Measurements from ENCODE around the gene ZDHHC1. TPM values are rescaled to one million over a fixed set of nuclear protein-coding genes. Genes with fewer than 3 reads are reported as not detected.
A peak's percentile ranks its signal among the peaks of the same experiment; 100 is the strongest.
"Not testable (repeated sequence)": the region's sequence is repeated elsewhere in the genome, so short reads cannot be mapped to it uniquely, and the experiment has no call there.

Gene ZDHHC1
- total RNA-seq, 5 donors from 2014 or later (not counting 1 experiment from before 2014, with no cell fraction given): 0.26 to 0.85 (median 0.47) TPM; not detected in 1

GRCh38 chr16:67419502-67419901, 3.2 kb upstream of the ZDHHC1 start:
- CTCF ChIA-PET: no interaction called here
- peaks cover 6 to 12% (median 11%) of the 10 kb centered on the region in 3 donors for H3K4me1 Mint-ChIP-seq

DNA sequence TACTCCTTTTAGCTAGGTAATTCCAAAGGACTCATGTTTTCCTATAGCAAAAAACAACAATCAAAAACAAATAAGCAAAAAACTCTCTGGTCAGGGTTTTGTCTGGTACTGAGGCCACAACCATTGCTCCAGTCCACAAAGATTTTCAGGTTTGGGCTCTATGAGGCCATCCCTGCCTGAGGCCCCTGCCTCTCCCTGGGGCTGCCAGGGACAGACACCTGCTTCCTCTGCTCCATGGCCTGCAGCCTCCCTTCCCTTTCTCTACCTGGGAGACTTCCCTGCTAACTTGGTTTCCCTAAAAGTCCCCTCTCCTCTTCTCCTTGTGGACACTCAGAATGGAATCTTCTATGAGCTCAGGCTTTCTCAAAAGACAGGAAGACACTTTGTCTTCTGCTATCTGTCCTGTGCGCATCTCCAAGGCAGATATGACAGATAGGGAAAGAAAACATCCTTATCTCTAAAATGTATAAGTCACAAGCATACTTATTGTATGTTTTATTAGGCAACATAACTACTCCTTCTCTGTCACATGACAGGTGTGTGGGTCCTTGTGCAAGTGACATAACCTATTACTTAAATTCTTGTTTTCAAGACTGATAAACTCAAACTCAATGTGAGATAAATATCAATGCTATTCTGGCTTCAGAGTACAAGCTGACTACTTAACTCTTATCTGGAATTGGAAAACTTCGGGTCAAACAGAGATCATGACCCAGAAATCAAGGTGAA, 1.2 kb upstream of the ZDHHC1 start:
- peaks cover 6 to 12% (median 11%) of the 10 kb centered on the region in 3 donors for H3K4me1 Mint-ChIP-seq
- no peak for DNase-seq
- H3K27me3 ChIP-seq (replicated peaks in 1 of 2; ENCODE audit: control insufficient read depth in 2 of 2, extremely low read depth in 1 of 2, insufficient read depth in 2 of 2, low read length in 1 of 2): peaks cover 0 to 46% of the 10 kb centered on the region in 2 experiments
- POLR2A ChIA-PET: no interaction called here
- CTCF ChIA-PET: no interaction called here
- H3K4me3 ChIP-seq (ENCODE audit: control insufficient read depth in 1 of 2, extremely low read depth in 1 of 2, low read length in 1 of 2): no peak overlapping the region
- H3K4me1 ChIP-seq (ENCODE audit: control insufficient read depth in 1 of 2, extremely low read depth in 1 of 2, insufficient read depth in 2 of 2, low read length in 2 of 2): peaks cover 3 to 11% of the 10 kb centered on the region in 2 experiments
- ATAC-seq (replicated peaks in 1 of 4): no peak
- no peak overlapping the region for H3K27ac Mint-ChIP-seq
- H3K27ac ChIP-seq (ENCODE audit: low read length): no peak overlapping the region
- peak overlapping the region; percentile 36 to 83 (median 46) for H3K4me3 Mint-ChIP-seq
- peaks cover 34 to 35% of the 10 kb centered on the region in 2 donors for H3K27me3 Mint-ChIP-seq
- no peaks in the 10 kb centered on the region for H3K36me3 Mint-ChIP-seq
- H3K9me3 Mint-ChIP-seq: no peaks in the 10 kb centered on the region
- 100% methylated on average over 1 of the region's 2 CpGs for WGBS (ENCODE audit: insufficient coverage)
- no peaks in the 10 kb centered on the region for H3K36me3 ChIP-seq (ENCODE audit: control insufficient read depth in 2 of 2, extremely low read depth in 1 of 2, insufficient read depth in 1 of 2, low read length in 1 of 2)
- H3K9me3 ChIP-seq: no peaks in the 10 kb centered on the region

More at GRCh38 chr16:67419502-67419901, 3.2 kb upstream of the ZDHHC1 start:
- Histone ChIP-seq H3K9me3 (no peaks in the 10 kb centered on the region), H3K36me3 (ENCODE audit: control insufficient read depth in 2 of 2, extremely low read depth in 1 of 2, insufficient read depth in 1 of 2, low read length in 1 of 2) (no peaks in the 10 kb centered on the region), H3K27me3 (replicated peaks in 1 of 2; ENCODE audit: control insufficient read depth in 2 of 2, extremely low read depth in 1 of 2, insufficient read depth in 2 of 2, low read length in 1 of 2) (peaks cover 9 to 49% of the 10 kb centered on the region in 2 experiments), H3K4me1 (ENCODE audit: control insufficient read depth in 1 of 2, extremely low read depth in 1 of 2, insufficient read depth in 2 of 2, low read length in 2 of 2) (peaks cover 3 to 11% of the 10 kb centered on the region in 2 experiments), H3K27ac (ENCODE audit: low read length) (no peak overlapping the region), H3K4me3 (ENCODE audit: control insufficient read depth in 1 of 2, extremely low read depth in 1 of 2, low read length in 1 of 2) (no peak overlapping the region)
- POLR2A ChIA-PET: no interaction called here
- Mint-ChIP-seq H3K36me3 (no peaks in the 10 kb centered on the region), H3K27me3 (peaks cover 34 to 42% of the 10 kb centered on the region in 2 donors), H3K9me3 (no peaks in the 10 kb centered on the region), H3K27ac (no peak overlapping the region), H3K4me3 (no peak overlapping the region)
- DNase-seq (no peak), ATAC-seq (replicated peaks in 1 of 4) (no peak)
- 78% methylated on average over 2 of the region's 3 CpGs for WGBS (ENCODE audit: insufficient coverage)

- H3K27ac Mint-ChIP-seq; DNase-seq; H3K9me3 ChIP-seq; POLR2A ChIA-PET; CTCF ChIA-PET; H3K9me3 Mint-ChIP-seq; H3K36me3 ChIP-seq (ENCODE audit: control insufficient read depth in 2 of 2, extremely low read depth in 1 of 2, insufficient read depth in 1 of 2, low read length in 1 of 2); H3K36me3 Mint-ChIP-seq; H3K27ac ChIP-seq (ENCODE audit: low read length); ATAC-seq (replicated peaks in 1 of 4); H3K4me3 ChIP-seq (ENCODE audit: control insufficient read depth in 1 of 2, extremely low read depth in 1 of 2, low read length in 1 of 2): not testable (repeated sequence)
- Histone ChIP-seq H3K4me1 (ENCODE audit: control insufficient read depth in 1 of 2, extremely low read depth in 1 of 2, insufficient read depth in 2 of 2, low read length in 2 of 2) (peaks cover 3 to 11% of the 10 kb centered on the region in 2 experiments), H3K27me3 (replicated peaks in 1 of 2; ENCODE audit: control insufficient read depth in 2 of 2, extremely low read depth in 1 of 2, insufficient read depth in 2 of 2, low read length in 1 of 2) (peaks cover 0 to 36% of the 10 kb centered on the region in 2 experiments)
- Mint-ChIP-seq H3K4me3 (peak overlapping the region; percentile 43 to 57 (median 52)), H3K27me3 (peaks cover 31 to 34% of the 10 kb centered on the region in 2 donors), H3K4me1 (peaks cover 6 to 12% (median 11%) of the 10 kb centered on the region in 3 donors)
- 94% methylated on average over 19 of the region's 19 CpGs for WGBS (ENCODE audit: insufficient coverage)
These were observed 856 bp downstream of the ZDHHC1 start for GRCh38 chr16:67415421-67415820.

DNA sequence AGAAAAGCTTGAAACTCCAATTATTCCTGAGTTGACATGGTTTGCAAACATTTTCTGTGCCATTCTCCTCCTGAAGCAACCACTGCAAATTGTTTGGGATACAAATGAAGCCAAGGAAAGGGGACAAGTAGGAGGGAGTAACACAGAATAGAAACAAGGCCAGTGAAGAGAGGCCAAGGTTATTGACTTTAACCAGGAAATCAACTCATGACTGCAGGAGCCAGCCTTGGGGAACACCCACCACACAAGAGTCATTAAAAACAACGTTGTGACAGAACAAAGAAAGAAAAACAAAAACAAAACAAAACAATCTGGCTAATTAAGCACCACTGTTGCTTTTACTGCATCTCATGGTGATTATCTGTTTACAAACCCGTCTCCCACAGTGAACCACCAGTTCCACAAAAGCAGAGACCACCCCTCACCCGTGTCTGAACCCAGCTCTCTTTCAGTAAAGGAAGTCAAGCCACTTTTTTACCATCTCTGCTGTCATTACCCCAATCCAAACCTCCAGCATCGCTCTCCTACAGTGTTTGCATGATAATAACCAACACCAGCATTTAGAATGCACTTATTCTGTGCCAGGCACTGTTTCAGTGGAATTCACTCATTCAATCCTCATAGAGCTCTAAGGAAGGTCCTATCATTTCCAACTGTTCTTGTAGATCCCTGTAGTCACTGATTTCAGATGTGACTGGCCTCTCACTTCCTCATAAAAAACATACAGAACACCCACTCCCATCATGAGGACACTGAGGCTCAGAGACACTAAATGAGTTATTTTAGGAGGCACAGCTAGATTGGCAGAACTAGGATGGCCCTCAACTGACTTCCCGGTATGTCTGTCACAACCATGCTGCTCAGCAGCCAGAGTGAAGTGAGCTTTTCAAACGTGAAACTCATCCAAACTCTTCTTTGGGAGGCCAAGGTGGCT, 2.0 kb downstream of the ZDHHC1 start:
- peaks cover 25 to 33% of the 10 kb centered on the region in 2 donors for H3K27me3 Mint-ChIP-seq
- no peaks in the 10 kb centered on the region for H3K9me3 ChIP-seq
- no peak overlapping the region for H3K27ac Mint-ChIP-seq
- no peaks in the 10 kb centered on the region for H3K36me3 ChIP-seq (ENCODE audit: control insufficient read depth in 2 of 2, extremely low read depth in 1 of 2, insufficient read depth in 1 of 2, low read length in 1 of 2)
- no peak overlapping the region for H3K4me3 ChIP-seq (ENCODE audit: control insufficient read depth in 1 of 2, extremely low read depth in 1 of 2, low read length in 1 of 2)
- ChIA-PET CTCF (interaction anchor here in 1 of 2 donors (0.6 to 0.7 kb wide), 2 partner anchors 14 to 154 kb away, joined by 3 to 4 read pairs; no protein-coding TSS in a partner anchor), POLR2A (interaction anchor here in 1 of 2 donors (0.6 kb wide), 1 partner anchor 444 kb away, joined by 3 read pairs; no protein-coding TSS in a partner anchor)
- no peaks in the 10 kb centered on the region for H3K36me3 Mint-ChIP-seq
- DNase-seq (no peak), ATAC-seq (replicated peaks in 1 of 4) (no peak)
- peaks cover 0 to 42% of the 10 kb centered on the region in 2 experiments for H3K27me3 ChIP-seq (replicated peaks in 1 of 2; ENCODE audit: control insufficient read depth in 2 of 2, extremely low read depth in 1 of 2, insufficient read depth in 2 of 2, low read length in 1 of 2)
- H3K4me3 Mint-ChIP-seq: no peak overlapping the region
- H3K4me1 Mint-ChIP-seq: peaks cover 6 to 12% (median 11%) of the 10 kb centered on the region in 3 donors
- H3K4me1 ChIP-seq (ENCODE audit: control insufficient read depth in 1 of 2, extremely low read depth in 1 of 2, insufficient read depth in 2 of 2, low read length in 2 of 2): peaks cover 3 to 11% of the 10 kb centered on the region in 2 experiments
- 63% methylated on average over 6 of the region's 6 CpGs for WGBS (ENCODE audit: insufficient coverage)
- H3K27ac ChIP-seq (ENCODE audit: low read length): no peak overlapping the region
- H3K9me3 Mint-ChIP-seq: no peaks in the 10 kb centered on the region

DNA sequence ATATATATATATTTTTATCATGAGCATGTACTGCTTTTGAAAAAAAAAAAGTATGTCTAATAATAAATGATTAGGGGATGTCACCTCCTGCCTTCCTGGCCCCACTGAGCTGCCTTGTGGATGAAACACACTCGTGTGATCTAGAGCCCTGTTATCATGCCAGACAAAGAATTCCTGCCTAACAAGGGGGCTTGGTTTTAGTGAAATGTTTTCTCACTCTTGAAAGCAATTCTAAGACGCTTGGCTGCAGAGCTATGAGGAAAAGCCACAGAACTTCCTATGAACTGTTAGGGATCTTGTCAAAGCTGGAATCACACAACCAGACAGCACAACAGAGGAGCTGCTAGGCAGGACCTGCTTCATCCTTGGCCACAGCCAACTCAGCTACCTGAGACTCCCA, 4.0 kb downstream of the ZDHHC1 start:
- H3K36me3 Mint-ChIP-seq: no peaks in the 10 kb centered on the region
- H3K27me3 Mint-ChIP-seq: peaks cover 17 to 25% of the 10 kb centered on the region in 2 donors
- H3K4me1 Mint-ChIP-seq: peaks cover 6 to 10% (median 8%) of the 10 kb centered on the region in 3 donors
- ChIA-PET CTCF (no interaction called here), POLR2A (interaction anchor here in 1 of 2 donors (0.6 to 0.7 kb wide), 2 partner anchors 262 to 861 kb away, joined by 4 to 5 read pairs; partner anchors contain the start of gene B3GNT9)
- Histone ChIP-seq H3K4me3 (ENCODE audit: control insufficient read depth in 1 of 2, extremely low read depth in 1 of 2, low read length in 1 of 2) (no peak overlapping the region), H3K27ac (ENCODE audit: low read length) (no peak overlapping the region), H3K9me3 (no peaks in the 10 kb centered on the region), H3K4me1 (ENCODE audit: control insufficient read depth in 1 of 2, extremely low read depth in 1 of 2, insufficient read depth in 2 of 2, low read length in 2 of 2) (peaks cover 3 to 11% of the 10 kb centered on the region in 2 experiments), H3K27me3 (replicated peaks in 1 of 2; ENCODE audit: control insufficient read depth in 2 of 2, extremely low read depth in 1 of 2, insufficient read depth in 2 of 2, low read length in 1 of 2) (peaks cover 0 to 38% of the 10 kb centered on the region in 2 experiments), H3K36me3 (ENCODE audit: control insufficient read depth in 2 of 2, extremely low read depth in 1 of 2, insufficient read depth in 1 of 2, low read length in 1 of 2) (no peaks in the 10 kb centered on the region)
- ATAC-seq (replicated peaks in 1 of 4): no peak
- H3K4me3 Mint-ChIP-seq: no peak overlapping the region
- no CpG with 5 or more reads among the region's 2 CpGs for WGBS (ENCODE audit: insufficient coverage)
- H3K9me3 Mint-ChIP-seq: no peaks in the 10 kb centered on the region
- DNase-seq: no peak
- no peak overlapping the region for H3K27ac Mint-ChIP-seq

GRCh38 chr16:67411339-67411738, 4.9 kb downstream of the ZDHHC1 start:
- DNase-seq (no peak), ATAC-seq (replicated peaks in 1 of 4) (no peak)
- Histone ChIP-seq H3K27me3 (replicated peaks in 1 of 2; ENCODE audit: control insufficient read depth in 2 of 2, extremely low read depth in 1 of 2, insufficient read depth in 2 of 2, low read length in 1 of 2) (peaks cover 0 to 35% of the 10 kb centered on the region in 2 experiments), H3K27ac (ENCODE audit: low read length) (no peak overlapping the region), H3K4me3 (ENCODE audit: control insufficient read depth in 1 of 2, extremely low read depth in 1 of 2, low read length in 1 of 2) (no peak overlapping the region), H3K4me1 (ENCODE audit: control insufficient read depth in 1 of 2, extremely low read depth in 1 of 2, insufficient read depth in 2 of 2, low read length in 2 of 2) (peaks cover 3 to 8% of the 10 kb centered on the region in 2 experiments), H3K36me3 (ENCODE audit: control insufficient read depth in 2 of 2, extremely low read depth in 1 of 2, insufficient read depth in 1 of 2, low read length in 1 of 2) (no peaks in the 10 kb centered on the region), H3K9me3 (no peaks in the 10 kb centered on the region)
- Mint-ChIP-seq H3K27ac (no peak overlapping the region), H3K4me3 (no peak overlapping the region), H3K36me3 (no peaks in the 10 kb centered on the region), H3K4me1 (peaks cover under 1 to 4% (median 3%) of the 10 kb centered on the region in 3 donors), H3K9me3 (no peaks in the 10 kb centered on the region), H3K27me3 (peaks cover 9 to 15% of the 10 kb centered on the region in 2 donors)
- POLR2A ChIA-PET: interaction anchor here in 1 of 2 donors (0.6 kb wide), 1 partner anchor 79 kb away, joined by 3 read pairs; no protein-coding TSS in a partner anchor
- CTCF ChIA-PET: no interaction called here
- WGBS (ENCODE audit: insufficient coverage): 80% methylated on average over 1 of the region's 3 CpGs
